Mucosa of gallbladder (tissue), 1 donor: ENCODE measurements around the gene LCE1F. TPM values are rescaled to one million over a fixed set of nuclear protein-coding genes. Genes with fewer than 3 reads are reported as not detected.

Experiments used
- DNase-seq: peaks from one replicate; pipeline ENCODE4 v3.0.0-alpha.2; 2020; ENCODE audit warnings: low spot score
- total RNA-seq: library from RNA; stranded (reverse); gene quantifications from one replicate; pipeline ENCODE4 v1.2.1, GENCODE V29; 2021
- donor health status: DM: no; HTN: no; CAD: no.

Gene LCE1F
- total RNA-seq, 1 donor from 2014 or later: not detected

DNA sequence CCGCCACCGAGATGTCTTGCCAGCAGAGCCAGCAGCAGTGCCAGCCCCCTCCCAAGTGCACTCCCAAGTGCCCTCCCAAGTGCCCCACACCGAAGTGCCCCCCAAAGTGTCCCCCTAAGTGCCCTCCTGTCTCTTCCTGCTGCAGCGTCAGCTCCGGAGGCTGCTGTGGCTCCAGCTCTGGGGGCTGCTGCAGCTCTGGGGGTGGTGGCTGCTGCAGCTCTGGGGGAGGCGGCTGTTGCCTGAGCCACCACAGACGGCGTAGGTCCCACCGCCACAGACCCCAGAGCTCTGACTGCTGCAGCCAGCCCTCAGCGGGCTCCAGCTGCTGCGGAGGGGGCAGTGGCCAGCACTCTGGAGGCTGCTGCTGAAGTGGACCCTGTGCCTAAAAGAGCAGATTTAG, 1.4 kb downstream of the LCE1F start:
- no peak for DNase-seq

- no peak for DNase-seq
Observed at GRCh38 chr1:152777510-152778137, 2.7 kb downstream of the LCE1F start.

DNA sequence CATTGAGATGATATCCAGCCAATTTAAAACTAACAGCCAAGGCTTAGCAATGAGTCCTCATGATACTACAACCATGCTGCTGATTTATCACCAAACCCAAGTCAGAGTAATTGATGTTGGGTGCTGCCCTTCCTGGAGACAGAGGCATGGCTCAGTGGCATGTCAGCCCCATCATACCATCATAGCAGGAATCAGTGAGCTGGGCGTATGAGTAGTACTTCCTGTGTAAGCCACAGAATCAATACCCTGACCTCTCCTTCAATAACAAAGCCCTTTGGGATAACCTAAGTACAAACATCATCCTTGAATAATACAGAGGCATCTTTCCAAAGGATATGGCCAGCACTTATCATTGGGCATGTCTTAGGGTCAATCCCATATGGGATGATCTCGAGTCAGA, 8.2 kb downstream of the LCE1F start:
- no peak for DNase-seq

DNA sequence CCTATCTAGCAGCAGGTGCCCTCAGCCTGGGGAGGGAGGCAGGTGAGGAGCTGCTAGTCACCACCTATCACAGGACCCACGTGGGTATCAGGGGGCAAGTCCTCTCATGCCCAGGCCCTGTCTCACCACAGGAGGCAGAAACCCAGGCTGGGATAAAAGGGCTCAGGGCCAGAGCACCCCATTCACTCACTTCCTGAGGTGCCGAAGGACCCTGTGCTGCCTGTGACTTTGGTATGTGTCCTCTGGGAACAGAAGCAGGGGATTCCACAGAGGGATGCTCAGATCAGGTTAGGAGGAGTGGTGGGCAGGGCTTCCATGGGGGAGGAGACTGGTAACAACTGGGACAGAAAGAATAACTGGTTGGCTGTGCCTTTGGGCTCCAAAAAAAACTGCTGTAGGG, 11.1 kb downstream of the LCE1F start, which contains the start of gene LCE1E:
Gene LCE1E (plus strand): TSS at position 181 of the 400 bp plus-strand sequence. CDS start 1,043 bp downstream, outside the sequence.
- no peak for DNase-seq

GRCh38 chr1:152795686-152796085, 20.7 kb downstream of the LCE1F start:
- DNase-seq: no peak

DNA sequence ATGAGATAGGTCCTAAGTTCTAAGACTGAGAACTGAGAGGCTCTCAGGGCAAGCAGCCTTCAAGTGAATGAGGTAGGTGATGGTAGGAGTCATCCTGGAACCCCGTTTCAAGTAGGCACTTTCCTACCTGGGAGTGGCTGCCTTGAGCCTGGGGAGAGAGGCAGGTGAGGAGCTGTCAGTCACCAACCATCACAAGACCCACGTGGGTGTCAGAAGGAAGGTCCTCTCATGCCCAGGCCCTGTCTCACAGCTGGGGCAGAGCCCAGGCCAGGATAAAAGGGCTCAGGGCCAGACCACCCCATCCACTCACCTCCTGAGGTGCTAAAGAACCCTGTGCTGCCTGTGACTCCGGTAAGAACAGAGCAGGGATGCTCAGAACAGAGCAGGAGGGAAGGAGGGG, 21.5 kb downstream of the LCE1F start, which contains the start of gene LCE1D:
Gene LCE1D (plus strand): TSS at position 301 of the 400 bp plus-strand sequence. CDS start 1,074 bp downstream, outside the sequence.
- DNase-seq: no peak

DNA sequence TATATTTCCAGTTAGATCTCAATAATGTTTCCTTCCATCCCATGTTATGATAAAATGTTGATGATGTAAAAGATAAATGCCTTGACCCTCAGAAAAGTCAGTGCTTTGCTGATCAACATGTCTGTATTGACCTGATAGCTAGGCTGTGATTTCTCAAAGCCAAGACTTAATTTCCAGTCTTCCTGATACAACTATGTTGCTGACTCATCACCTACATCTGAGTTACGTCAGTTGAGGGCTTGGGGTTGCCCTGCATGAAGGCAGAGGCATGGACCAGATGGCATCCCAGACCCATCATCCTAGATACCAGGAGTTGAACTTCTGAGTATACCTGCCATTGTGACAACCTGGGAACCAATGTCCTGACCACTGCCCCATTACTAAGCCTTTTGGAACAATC, 26.4 kb downstream of the LCE1F start:
- no peak for DNase-seq

- no peak for DNase-seq
Observed at GRCh38 chr1:152806576-152806975, 31.6 kb downstream of the LCE1F start, which contains the start of gene LCE1C. Gene LCE1C (minus strand): TSS chr1:152806651. CDS start chr1:152805478, 1,173 bp downstream.

- DNase-seq: no peak
Observed at GRCh38 chr1:152811050-152811449, 36.1 kb downstream of the LCE1F start.

DNA sequence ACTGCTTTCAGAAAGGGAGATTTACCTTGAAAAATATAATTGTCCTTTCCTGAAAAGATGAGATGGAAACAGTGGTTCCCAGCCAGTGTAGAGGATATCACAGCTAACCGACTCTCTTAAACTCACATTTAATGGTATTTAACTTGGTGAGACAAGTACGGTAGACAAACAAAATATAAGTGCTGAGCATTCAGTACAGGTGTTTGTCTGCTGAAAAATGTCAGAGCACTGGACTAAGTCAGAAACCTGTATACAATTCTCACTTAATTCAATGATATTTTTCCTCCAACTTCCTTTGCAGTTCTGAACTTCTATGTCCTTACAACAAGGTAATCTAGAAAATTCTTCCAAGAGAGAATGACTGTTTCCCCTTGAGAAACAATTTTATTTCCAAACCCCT, 36.7 kb downstream of the LCE1F start, which contains the start of gene LCE1B:
Gene LCE1B (plus strand): TSS at position 301 of the 400 bp plus-strand sequence. CDS start 476 bp downstream, outside the sequence.
- no peak for DNase-seq

DNA sequence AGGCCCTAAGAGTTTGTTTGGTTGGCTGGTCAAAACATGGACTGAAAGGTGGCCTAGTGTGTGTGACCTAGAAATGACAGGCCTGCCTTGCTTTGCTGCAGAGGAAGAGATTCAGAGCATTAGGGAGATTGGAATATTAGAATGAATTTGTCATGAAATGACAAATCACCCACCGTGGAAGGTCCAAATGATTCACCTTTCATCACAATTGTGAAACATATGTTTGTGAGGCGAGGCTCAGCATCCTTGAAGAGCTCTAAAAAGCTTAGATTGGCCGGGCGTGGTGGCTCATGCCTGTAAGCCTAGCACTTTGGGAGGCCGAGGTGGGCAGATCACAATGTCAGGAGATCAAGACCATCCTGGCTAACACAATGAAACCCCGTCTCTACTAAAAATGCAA, 42.4 kb downstream of the LCE1F start:
- DNase-seq: no peak

GRCh38 chr1:152823294-152823693, 48.4 kb downstream of the LCE1F start:
- DNase-seq: no peak

DNA sequence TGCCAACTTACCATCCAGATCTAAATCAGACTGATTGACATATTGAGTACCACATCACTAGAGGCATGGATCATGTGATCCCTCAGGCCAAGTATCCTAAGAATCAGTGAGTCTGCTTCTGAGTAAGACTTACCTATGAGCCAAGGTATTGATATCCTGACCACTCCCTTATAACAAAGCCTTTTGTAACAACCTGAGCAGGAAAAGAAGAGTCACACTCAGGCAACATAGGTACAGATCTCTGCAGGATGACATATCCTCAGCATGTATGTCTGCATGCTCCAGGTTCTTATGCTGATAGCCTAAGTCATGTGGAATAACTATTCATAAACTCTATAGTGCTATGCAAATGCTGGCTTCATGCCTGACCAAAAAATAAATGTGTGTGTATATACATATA, 50.0 kb downstream of the LCE1F start:
- no peak for DNase-seq

Other genes starting within 250 kb of the LCE1F start
- gene LCE3E, start 208.4 kb upstream of the LCE1F start, total RNA-seq: not detected
- gene LCE3D, start 194.6 kb upstream of the LCE1F start, total RNA-seq: not detected
- gene LCE3C, start 174.9 kb upstream of the LCE1F start, total RNA-seq: not detected
- gene LCE3B, start 161.3 kb upstream of the LCE1F start, total RNA-seq: not detected
- not detected for gene LCE3A, start 152.0 kb upstream of the LCE1F start, total RNA-seq
- not detected for gene LCE2D, start 111.8 kb upstream of the LCE1F start, total RNA-seq
- not detected for gene LCE2C, start 99.9 kb upstream of the LCE1F start, total RNA-seq
- not detected for gene LCE2B, start 89.0 kb upstream of the LCE1F start, total RNA-seq
- not detected for gene LCE2A, start 76.8 kb upstream of the LCE1F start, total RNA-seq
- gene LCE4A, start 67.0 kb upstream of the LCE1F start, total RNA-seq: not detected
- gene KPRP, start 17.1 kb upstream of the LCE1F start, total RNA-seq: not detected
- gene LCE1E, start 11.1 kb downstream of the LCE1F start, total RNA-seq: not detected
- not detected for gene LCE1D, start 21.6 kb downstream of the LCE1F start, total RNA-seq
- not detected for gene LCE1C, start 31.5 kb downstream of the LCE1F start, total RNA-seq
- not detected for gene LCE1B, start 36.8 kb downstream of the LCE1F start, total RNA-seq
- not detected for gene LCE1A, start 52.3 kb downstream of the LCE1F start, total RNA-seq
- gene LCE6A, start 67.7 kb downstream of the LCE1F start, total RNA-seq: not detected
- gene LCE7A, start 84.9 kb downstream of the LCE1F start, total RNA-seq: not detected
- not detected for gene SMCP, start 103.2 kb downstream of the LCE1F start, total RNA-seq
- not detected for gene IVL, start 133.4 kb downstream of the LCE1F start, total RNA-seq
- gene SPRR5, start 172.1 kb downstream of the LCE1F start, total RNA-seq: not detected
- not detected for gene SPRR4, start 195.5 kb downstream of the LCE1F start, total RNA-seq
- not detected for gene SPRR1A, start 208.9 kb downstream of the LCE1F start, total RNA-seq
- 42.5 TPM for gene SPRR3, start 226.6 kb downstream of the LCE1F start, total RNA-seq